Hepatocyte (in vitro differentiated cells): ENCODE measurements around the gene ALDOB. TPM values are rescaled to one million over a fixed set of nuclear protein-coding genes. Genes with fewer than 3 reads are reported as not detected.

Source experiments
- DNase-seq: peaks from one replicate; pipeline ENCODE4 v3.0.0-alpha.2; 2016; ENCODE audit warnings: low spot score
- H2AFZ ChIP-seq: fragments of 200-600 bp; sonication (generic); 2 replicates; pipeline ENCODE4 v1.6.0; 2016; ENCODE audit warnings: antibody characterized with exemption, mild to moderate bottlenecking
- H3K27ac ChIP-seq: fragments of 200-600 bp; sonication (generic); 2 replicates; pipeline ENCODE4 v1.5.1; 2016; ENCODE audit warnings: mild to moderate bottlenecking
- H3K27me3 ChIP-seq: fragments of 200-600 bp; sonication (generic); 2 replicates; pipeline ENCODE4 v1.6.1; 2016
- H3K36me3 ChIP-seq: fragments of 200-600 bp; sonication (generic); replicated peaks from 2 replicates; pipeline ENCODE4 v1.5.1; 2016; ENCODE audit warnings: low read depth; ENCODE audit not compliant: insufficient read depth
- H3K4me1 ChIP-seq: fragments of 200-600 bp; sonication (generic); 2 replicates; pipeline ENCODE4 v1.5.1; 2016; ENCODE audit warnings: mild to moderate bottlenecking, moderate library complexity; ENCODE audit not compliant: insufficient read depth
- H3K4me2 ChIP-seq: fragments of 200-600 bp; sonication (generic); 2 replicates; pipeline ENCODE4 v1.6.0; 2016
- H3K4me3 ChIP-seq: fragments of 200-600 bp; sonication (generic); 2 replicates; pipeline ENCODE4 v1.5.1; 2016; ENCODE audit warnings: mild to moderate bottlenecking
- H3K79me2 ChIP-seq: fragments of 200-600 bp; sonication (generic); 2 replicates; pipeline ENCODE4 v1.6.0; 2017; ENCODE audit warnings: mild to moderate bottlenecking
- H3K9me2 ChIP-seq: fragments of 200-600 bp; sonication (generic); replicated peaks from 2 replicates; pipeline ENCODE4 v1.6.0; 2017; ENCODE audit warnings: mild to moderate bottlenecking; ENCODE audit not compliant: insufficient read depth
- H3K9me3 ChIP-seq: fragments of 200-600 bp; sonication (generic); 2 replicates; pipeline ENCODE4 v1.5.1; 2016; ENCODE audit warnings: low read depth, mild to moderate bottlenecking
- H4K20me1 ChIP-seq: fragments of 200-600 bp; sonication (generic); 2 replicates; pipeline ENCODE4 v1.6.0; 2016; ENCODE audit warnings: mild to moderate bottlenecking; ENCODE audit not compliant: insufficient read depth, poor library complexity, severe bottlenecking
- EZH2 ChIP-seq: fragments of 200-600 bp; sonication (generic); IDR thresholded peaks from 2 replicates; pipeline ENCODE4 v1.6.1; 2016; ENCODE audit warnings: antibody characterized with exemption, mild to moderate bottlenecking, borderline replicate concordance
- EZH2phosphoT487 ChIP-seq: fragments of 200-600 bp; sonication (generic); IDR thresholded peaks from one replicate; pipeline ENCODE4 v1.6.1; 2018; ENCODE audit warnings: antibody characterized with exemption, mild to moderate bottlenecking, low read depth, moderate library complexity; ENCODE audit not compliant: unreplicated experiment, severe bottlenecking
- WGBS: methylation state at CpG from one replicate; pipeline ENCODE4 v1.1.6; 2016; ENCODE audit warnings: low lambda C conversion rate; ENCODE audit errors: missing lambda C conversion rate; 5-methylcytosine and 5-hydroxymethylcytosine counted together
- polyA plus RNA-seq: library from polyadenylated mRNA; unstranded; fragments of >200 nt; fragmentation: Nextera tagmentation; extraction: Ambion mirVana; gene quantifications from 2 replicates; pipeline ENCODE4 v1.2.1, GENCODE V29; 2016
- total RNA-seq: library from RNA; depleted of rRNA; stranded (reverse); fragments of >200 nt; gene quantifications from 2 replicates; pipeline ENCODE4 v1.2.3, GENCODE V29; 2014
- TF ChIP-seq, protein P1 (sequence below): fragments of 200-600 bp; sonication (generic); IDR thresholded peaks from 2 replicates; pipeline ENCODE4 v1.5.1; 2016; ENCODE audit warnings: antibody characterized with exemption, mild to moderate bottlenecking; ENCODE audit not compliant: poor library complexity

The ALDOB gene
- total and polyA plus RNA-seq, 2 experiments from 2014 or later: 71.6 to 236 TPM

GRCh38 chr9:101440714-101441230 lies 5.2 kb upstream of the ALDOB start:
- H3K36me3 ChIP-seq: no peaks in the 10 kb centered on the region
- peak overlapping the region; percentile 87 for H3K27ac ChIP-seq
- H3K4me2 ChIP-seq: no peak overlapping the region
- peak; percentile 37 for DNase-seq
- no peaks in the 10 kb centered on the region for H4K20me1 ChIP-seq
- TF ChIP-seq EZH2 (no peak), EZH2phosphoT487 (no peak)
- TF ChIP-seq, protein P1, sequence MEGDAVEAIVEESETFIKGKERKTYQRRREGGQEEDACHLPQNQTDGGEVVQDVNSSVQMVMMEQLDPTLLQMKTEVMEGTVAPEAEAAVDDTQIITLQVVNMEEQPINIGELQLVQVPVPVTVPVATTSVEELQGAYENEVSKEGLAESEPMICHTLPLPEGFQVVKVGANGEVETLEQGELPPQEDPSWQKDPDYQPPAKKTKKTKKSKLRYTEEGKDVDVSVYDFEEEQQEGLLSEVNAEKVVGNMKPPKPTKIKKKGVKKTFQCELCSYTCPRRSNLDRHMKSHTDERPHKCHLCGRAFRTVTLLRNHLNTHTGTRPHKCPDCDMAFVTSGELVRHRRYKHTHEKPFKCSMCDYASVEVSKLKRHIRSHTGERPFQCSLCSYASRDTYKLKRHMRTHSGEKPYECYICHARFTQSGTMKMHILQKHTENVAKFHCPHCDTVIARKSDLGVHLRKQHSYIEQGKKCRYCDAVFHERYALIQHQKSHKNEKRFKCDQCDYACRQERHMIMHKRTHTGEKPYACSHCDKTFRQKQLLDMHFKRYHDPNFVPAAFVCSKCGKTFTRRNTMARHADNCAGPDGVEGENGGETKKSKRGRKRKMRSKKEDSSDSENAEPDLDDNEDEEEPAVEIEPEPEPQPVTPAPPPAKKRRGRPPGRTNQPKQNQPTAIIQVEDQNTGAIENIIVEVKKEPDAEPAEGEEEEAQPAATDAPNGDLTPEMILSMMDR: no peak
- no peaks in the 10 kb centered on the region for H3K9me3 ChIP-seq
- no peaks in the 10 kb centered on the region for H3K79me2 ChIP-seq
- no peak overlapping the region for H3K4me3 ChIP-seq
- H2AFZ ChIP-seq: no peak overlapping the region
- peaks cover 13% of the 10 kb centered on the region for H3K4me1 ChIP-seq
- no peaks in the 10 kb centered on the region for H3K9me2 ChIP-seq
- WGBS: 59% methylated on average over 3 of the region's 3 CpGs
- H3K27me3 ChIP-seq: no peaks in the 10 kb centered on the region

- Histone ChIP-seq H3K79me2 (no peaks in the 10 kb centered on the region), H4K20me1 (no peaks in the 10 kb centered on the region), H3K27me3 (no peaks in the 10 kb centered on the region), H3K36me3 (no peaks in the 10 kb centered on the region), H3K4me2 (no peak overlapping the region), H3K4me3 (no peak overlapping the region), H3K4me1 (peaks cover 6% of the 10 kb centered on the region), H3K9me2 (no peaks in the 10 kb centered on the region), H2AFZ (no peak overlapping the region), H3K27ac (peak overlapping the region; percentile 87), H3K9me3 (no peaks in the 10 kb centered on the region)
- DNase-seq: no peak
- WGBS: 92% methylated on average over 3 of the region's 3 CpGs
- TF ChIP-seq, protein P1: no peak
- TF ChIP-seq EZH2 (no peak), EZH2phosphoT487 (no peak)
Measured at GRCh38 chr9:101438523-101438922, 2.9 kb upstream of the ALDOB start.

DNA sequence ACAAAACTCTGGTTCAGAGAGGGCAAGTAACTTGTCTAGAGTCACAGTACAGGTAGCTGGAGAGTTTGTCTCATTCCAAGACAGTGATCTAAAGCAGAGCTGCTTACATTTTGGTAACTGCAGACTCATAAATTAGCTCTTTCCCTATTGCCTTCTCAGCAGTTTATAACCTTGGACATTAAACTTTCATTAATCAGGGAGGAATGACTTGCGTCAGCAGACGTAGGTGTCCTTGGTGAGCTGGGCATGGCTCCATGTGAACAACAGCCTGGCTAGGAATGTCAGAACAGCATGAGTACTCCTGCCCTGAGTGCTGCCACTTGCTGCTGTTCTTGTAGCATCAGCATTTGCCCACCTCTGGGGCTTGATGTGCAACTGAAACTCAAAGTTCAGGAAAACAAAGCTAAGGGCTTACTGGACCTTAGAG lies 2.2 kb upstream of the ALDOB start:
- Histone ChIP-seq H3K4me3 (no peak overlapping the region), H2AFZ (no peak overlapping the region), H3K36me3 (no peaks in the 10 kb centered on the region), H3K27ac (peak overlapping the region; percentile 87), H3K4me1 (peaks cover 6% of the 10 kb centered on the region), H3K4me2 (no peak overlapping the region), H3K27me3 (no peaks in the 10 kb centered on the region), H3K9me2 (no peaks in the 10 kb centered on the region), H3K9me3 (no peaks in the 10 kb centered on the region), H3K79me2 (no peaks in the 10 kb centered on the region), H4K20me1 (no peaks in the 10 kb centered on the region)
- no peak for TF ChIP-seq EZH2phosphoT487
- WGBS: 64% methylated on average over 2 of the region's 2 CpGs
- DNase-seq: peak; percentile 60

DNA sequence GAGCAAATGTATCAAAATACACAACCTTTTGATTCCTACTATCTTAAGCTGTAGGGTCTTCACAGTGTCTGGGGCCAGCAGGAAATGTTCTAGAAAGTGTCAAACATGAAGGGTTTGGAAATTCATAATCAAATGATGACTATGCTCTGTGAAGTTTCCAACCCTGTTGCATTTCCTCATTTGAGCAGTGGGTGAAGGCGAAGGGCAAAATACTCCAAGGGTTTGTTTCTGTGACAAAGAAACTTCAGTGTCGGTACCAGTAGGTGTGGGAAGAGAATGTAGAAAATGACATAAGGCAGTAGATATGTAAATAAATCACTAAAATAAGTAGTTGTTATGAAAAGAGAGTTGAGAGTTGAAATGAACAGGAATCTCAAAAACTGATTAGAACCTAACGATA lies 576 bp downstream of the ALDOB start:
- Histone ChIP-seq H2AFZ (no peak overlapping the region), H3K36me3 (no peaks in the 10 kb centered on the region), H3K4me3 (no peak overlapping the region), H3K4me1 (no peaks in the 10 kb centered on the region), H4K20me1 (no peaks in the 10 kb centered on the region), H3K9me2 (no peaks in the 10 kb centered on the region), H3K27ac (peak overlapping the region; percentile 65), H3K4me2 (peak overlapping the region; percentile 14), H3K9me3 (no peaks in the 10 kb centered on the region), H3K79me2 (no peaks in the 10 kb centered on the region), H3K27me3 (no peaks in the 10 kb centered on the region)
- TF ChIP-seq EZH2 (no peak), EZH2phosphoT487 (no peak)
- TF ChIP-seq, protein P1: no peak
- no peak for DNase-seq
- WGBS: 86% methylated on average over 3 of the region's 3 CpGs
